Lower leg skin (tissue), 4 donors: ENCODE measurements around the gene CACFD1. TPM values are rescaled to one million over a fixed set of nuclear protein-coding genes. Genes with fewer than 3 reads are reported as not detected.

Experiments used
- DNase-seq, 2 donors: peaks; one replicate each; pipeline ENCODE4 v3.0.0-alpha.2; 2019; ENCODE audit warnings: low spot score in 2 of 2
- H3K4me3 ChIP-seq: fragments of 200-600 bp; sonication (generic); 2 replicates; pipeline ENCODE4 v1.5.1; 2017; ENCODE audit warnings: mild to moderate bottlenecking, low read depth; ENCODE audit not compliant: poor library complexity, severe bottlenecking
- CTCF ChIP-seq, 3 donors: fragments of 450-650 bp; IDR thresholded peaks; one replicate each; pipeline ENCODE4 v1.5.1; 2016; ENCODE audit warnings: antibody characterized with exemption in 3 of 3, mild to moderate bottlenecking in 3 of 3, moderate library complexity in 2 of 3
- POLR2A ChIP-seq, 2 donors: fragments of 450-650 bp; IDR thresholded peaks; one replicate each; pipeline ENCODE4 v1.6.1; 2016 to 2017; ENCODE audit warnings: antibody characterized with exemption in 2 of 2, mild to moderate bottlenecking in 1 of 2, moderate library complexity in 1 of 2
- WGBS, 2 donors: methylation state at CpG; one replicate each; pipeline ENCODE4 v1.1.5; 2018; 5-methylcytosine and 5-hydroxymethylcytosine counted together
- intact Hi-C: fragments of 100-400 bp; cut with DNase I; formaldehyde crosslinking; loops from one replicate; pipeline ENCODE4 v1.15.0; 2023; ENCODE audit warnings: low total_unique reads
- total RNA-seq, 4 donors: library from RNA; depleted of rRNA; stranded (reverse); fragments of >200 nt; gene quantifications; one replicate each; pipeline ENCODE4 v1.1.0, GENCODE V29; 2016

The CACFD1 gene
- total RNA-seq, 4 donors from 2014 or later, result 4.1 to 10.6 (median 8.0) TPM

GRCh38 chr9:133510926-133511505, 51.2 kb downstream of the CACFD1 start:
- intact Hi-C loops, result no loop called here
- H3K4me3 ChIP-seq, result no peak overlapping the region
- TF ChIP-seq POLR2A (IDR thresholded peaks at IDR 0.05) (no peak), CTCF (IDR thresholded peaks at IDR 0.05) (no peak)
- 75 to 87% methylated on average over 14 to 23 of the region's 27 CpGs for WGBS, 2 donors
- no peak for DNase-seq

- TF ChIP-seq CTCF (IDR thresholded peaks at IDR 0.05) (no peak), POLR2A (IDR thresholded peaks at IDR 0.05) (no peak)
- WGBS, 2 donors, result 87 to 88% methylated on average over 10 of the region's 10 CpGs
- DNase-seq, result no peak
- intact Hi-C loops, result no loop called here
- no peak overlapping the region for H3K4me3 ChIP-seq
Measured at GRCh38 chr9:133511607-133512006, 51.8 kb downstream of the CACFD1 start.

GRCh38 chr9:133512253-133513213, 52.8 kb downstream of the CACFD1 start:
- H3K4me3 ChIP-seq, result no peak overlapping the region
- 83 to 86% methylated on average over 14 to 15 of the region's 19 CpGs for WGBS, 2 donors
- no peak for TF ChIP-seq POLR2A (IDR thresholded peaks at IDR 0.05)
- TF ChIP-seq CTCF (IDR thresholded peaks at IDR 0.05), result peak in 1 of 3 donors; percentile 9
- intact Hi-C loops, result no loop called here
- no peak for DNase-seq

GRCh38 chr9:133513214-133514100, 53.7 kb downstream of the CACFD1 start:
- TF ChIP-seq POLR2A (IDR thresholded peaks at IDR 0.05), result no peak
- no peak for TF ChIP-seq CTCF (IDR thresholded peaks at IDR 0.05)
- DNase-seq, result no peak
- WGBS, 2 donors, result 57 to 59% methylated on average over 18 to 24 of the region's 28 CpGs

GRCh38 chr9:133514460-133515239, 54.9 kb downstream of the CACFD1 start:
- intact Hi-C loops, result no loop called here
- 40 to 42% methylated on average over 13 of the region's 14 CpGs for WGBS, 2 donors
- DNase-seq, result no peak
- no peak overlapping the region for H3K4me3 ChIP-seq
- TF ChIP-seq POLR2A (IDR thresholded peaks at IDR 0.05), result no peak
- no peak for TF ChIP-seq CTCF (IDR thresholded peaks at IDR 0.05)

More at GRCh38 chr9:133513214-133514100, 53.7 kb downstream of the CACFD1 start:
- H3K4me3 ChIP-seq, result no peak overlapping the region
- intact Hi-C loops, result no loop called here
